Inflammatory macrophage treated with lipopolysaccharide for 1 hour (primary cell): ENCODE measurements around the gene IGSF1.
"Not testable (repeated sequence)": the region's sequence is repeated elsewhere in the genome, so short reads cannot be mapped to it uniquely, and the experiment has no call there.

Experiments
- DNase-seq, 2 donors: peaks; one replicate each; pipeline ENCODE4 v3.0.0-alpha.2; 2020 to 2022

IGSF1 gene

DNA sequence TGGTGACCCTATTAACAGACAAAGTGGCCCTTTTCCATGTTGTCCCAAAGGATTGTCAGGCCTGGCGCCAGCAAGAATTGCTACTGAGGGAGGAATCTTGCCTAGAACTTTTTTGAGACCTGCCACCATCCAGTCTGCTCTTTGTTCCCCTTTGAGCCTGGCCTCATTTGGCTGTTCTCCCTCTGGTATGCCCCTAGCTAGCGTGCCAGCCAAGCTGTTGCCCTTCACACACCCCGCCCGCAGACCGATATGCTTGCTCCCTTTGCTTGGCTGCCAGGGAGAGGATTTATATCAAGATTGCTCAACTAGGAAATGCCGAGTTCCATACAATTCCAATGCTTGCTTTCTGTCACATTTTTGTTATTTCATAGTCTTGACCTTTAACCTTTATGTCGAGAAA, 24.4 kb downstream of the IGSF1 start:
- DNase-seq: no peak

DNA sequence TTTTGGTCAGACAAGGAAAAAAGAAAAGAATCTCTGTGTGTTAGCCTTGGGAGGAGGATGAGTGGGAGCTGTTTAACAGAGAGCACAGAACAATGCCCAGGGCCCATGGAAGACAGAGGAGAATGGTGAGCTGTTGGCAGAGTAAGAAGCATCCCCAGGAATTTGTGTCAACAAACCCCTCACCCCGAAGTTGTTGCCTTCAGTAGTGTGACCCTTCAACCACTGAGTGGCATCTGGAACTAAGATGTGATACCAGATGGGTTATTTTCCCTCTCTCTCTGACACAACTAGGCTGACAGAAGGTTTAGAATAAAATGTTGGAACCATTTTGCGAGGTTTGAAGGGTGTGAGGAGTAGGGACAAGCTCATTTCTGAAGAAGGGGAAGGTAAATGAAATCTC, 25.1 kb downstream of the IGSF1 start:
- DNase-seq: no peak

DNA sequence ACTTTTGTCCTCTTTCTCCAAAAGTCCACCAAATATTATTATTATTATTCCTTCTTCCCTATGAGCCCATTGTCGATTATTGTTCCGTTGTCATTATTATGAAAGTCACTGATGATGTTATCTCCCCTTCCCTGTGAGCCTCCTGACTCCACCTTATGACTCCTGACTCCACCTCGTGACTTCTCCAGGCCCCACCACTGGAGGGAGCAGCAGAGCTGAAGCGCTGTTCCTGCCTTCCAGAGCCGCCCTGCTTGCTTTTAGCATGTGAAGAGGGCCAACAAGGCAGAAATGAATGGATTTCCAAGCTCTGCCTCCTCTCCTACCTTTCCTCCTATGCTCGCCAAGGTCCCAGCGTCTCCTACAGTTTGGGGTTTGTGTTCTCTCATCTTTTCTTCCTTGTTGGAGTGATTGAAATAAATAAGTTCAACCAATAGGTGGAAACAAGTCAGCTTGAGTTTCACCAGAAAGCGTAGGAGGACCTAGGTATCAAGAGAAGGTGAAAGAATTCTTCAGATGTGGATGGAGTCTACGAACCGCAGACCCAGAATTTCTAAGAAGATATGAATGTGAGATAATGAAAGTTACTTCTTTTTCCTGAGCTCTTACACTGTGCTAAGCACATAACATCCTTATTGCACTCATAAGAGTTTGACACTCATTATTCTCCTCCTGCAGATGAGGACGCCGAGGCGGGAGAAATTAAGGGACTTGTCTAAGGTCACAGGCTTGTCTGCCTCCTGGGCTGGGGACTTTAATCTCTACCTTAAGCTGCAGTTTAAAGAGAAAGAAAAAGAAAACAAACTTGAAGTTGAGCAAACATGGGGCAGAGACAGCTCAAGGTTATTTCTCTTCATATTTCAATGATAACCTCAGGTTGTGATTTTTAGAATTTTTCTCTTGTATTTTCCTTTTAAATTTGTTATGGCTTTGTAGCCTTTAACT, 26.1 kb downstream of the IGSF1 start:
- DNase-seq: no peak

DNA sequence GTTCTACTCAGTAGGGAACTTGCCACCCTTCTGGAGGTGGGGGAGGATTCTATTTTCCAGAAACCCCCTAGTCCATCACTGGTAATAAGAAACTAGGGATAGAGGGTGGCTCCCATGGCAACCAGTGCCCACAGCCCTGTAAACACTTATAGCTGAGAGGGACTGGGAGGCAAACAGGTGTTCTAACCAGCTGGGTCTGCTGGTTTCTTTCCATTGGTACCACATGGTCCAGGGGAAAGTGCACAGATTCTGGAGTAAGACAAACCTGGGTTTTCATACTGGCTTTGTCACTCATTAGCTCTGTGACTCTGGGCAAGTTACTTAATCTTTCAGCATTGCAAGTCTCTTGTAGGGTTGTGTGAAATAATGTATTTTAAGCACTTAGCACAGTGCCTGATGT, 26.9 kb downstream of the IGSF1 start:
- DNase-seq: no peak

DNA sequence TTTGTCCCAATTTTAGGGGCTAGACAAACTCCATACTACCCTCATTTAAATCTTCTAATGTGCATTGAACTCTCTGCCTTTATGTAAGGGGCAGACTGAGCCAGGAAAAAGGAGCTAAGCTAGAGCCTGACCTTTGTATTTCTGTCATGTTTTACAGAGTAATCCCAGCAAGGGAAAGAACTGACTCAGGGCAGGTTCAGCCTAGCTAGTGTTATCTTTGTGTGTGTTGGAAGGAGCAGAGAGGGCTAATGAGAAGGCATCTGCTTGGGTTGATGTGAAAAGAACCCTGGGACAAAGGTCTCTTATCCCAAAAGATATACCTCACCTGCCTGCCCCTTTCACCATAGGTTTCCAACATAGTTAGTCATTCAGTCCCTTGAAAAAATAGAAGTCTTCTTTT, 31.7 kb downstream of the IGSF1 start:
- no peak for DNase-seq

DNA sequence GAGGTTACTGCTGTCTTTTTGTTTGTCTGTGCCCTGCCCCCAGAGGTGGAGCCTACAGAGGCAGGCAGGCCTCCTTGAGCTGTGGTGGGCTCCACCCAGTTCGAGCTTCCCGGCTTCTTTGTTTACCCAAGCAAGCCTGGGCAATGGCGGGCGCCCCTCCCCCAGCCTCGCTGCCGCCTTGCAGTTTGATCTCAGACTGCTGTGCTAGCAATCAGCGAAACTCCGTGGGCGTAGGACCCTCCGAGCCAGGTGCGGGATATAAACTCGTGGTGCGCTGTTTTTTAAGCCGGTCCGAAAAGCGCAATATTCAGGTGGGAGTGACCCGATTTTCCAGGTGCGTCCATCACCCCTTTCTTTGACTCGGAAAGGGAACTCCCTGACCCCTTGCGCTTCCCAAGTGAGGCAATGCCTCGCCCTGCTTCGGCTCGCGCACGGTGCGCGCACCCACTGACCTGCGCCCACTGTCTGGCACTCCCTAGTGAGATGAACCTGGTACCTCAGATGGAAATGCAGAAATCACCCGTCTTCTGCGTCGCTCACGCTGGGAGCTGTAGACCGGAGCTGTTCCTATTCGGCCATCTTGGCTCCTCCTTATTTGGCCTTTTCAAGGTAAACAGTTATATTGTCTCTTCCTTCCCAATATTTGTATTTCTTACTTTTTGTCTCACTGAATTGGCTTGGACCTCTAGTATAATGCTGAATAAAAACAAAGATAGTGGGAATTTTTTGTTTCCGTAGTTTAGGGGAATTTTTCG, 37.9 kb downstream of the IGSF1 start:
- not testable (repeated sequence) for DNase-seq

DNA sequence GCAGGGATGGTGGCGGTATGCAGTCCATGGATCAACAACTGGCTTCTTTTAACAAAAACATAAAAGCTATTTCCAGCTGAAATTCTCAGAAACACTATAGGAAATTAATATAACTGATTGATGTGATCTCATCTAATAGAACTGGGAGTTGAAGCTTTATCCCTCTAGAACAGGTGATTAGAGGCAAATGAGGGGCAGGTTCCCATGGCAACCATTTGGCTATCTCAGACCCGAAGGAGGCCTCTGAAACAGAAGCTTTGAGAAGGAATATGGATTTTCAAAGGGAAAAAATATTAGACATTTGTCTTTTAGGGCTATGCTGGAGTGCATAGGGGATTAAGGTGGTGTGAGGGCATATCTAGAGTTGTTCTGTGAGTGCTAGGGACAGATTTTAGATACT, 50.0 kb downstream of the IGSF1 start:
- no peak for DNase-seq

DNA sequence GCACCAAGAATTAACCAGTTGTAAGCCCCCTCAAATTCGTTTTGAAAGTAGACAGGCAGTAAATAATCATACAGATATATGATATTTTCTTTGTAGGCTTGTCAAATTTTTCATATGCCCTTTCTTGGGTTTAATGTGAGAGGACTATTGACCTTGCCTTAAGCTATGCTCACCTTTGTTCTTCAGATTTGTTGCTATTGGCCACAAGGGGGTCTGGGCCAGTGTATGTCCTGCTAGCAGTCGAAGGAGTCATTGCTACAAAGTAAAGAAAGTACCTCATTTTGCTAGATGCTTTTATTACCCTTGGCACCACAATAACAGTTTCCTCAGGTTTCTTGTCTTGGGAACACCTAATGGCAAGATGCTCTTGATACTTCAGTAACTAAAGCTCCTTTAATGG, 51.7 kb downstream of the IGSF1 start:
- no peak for DNase-seq

DNA sequence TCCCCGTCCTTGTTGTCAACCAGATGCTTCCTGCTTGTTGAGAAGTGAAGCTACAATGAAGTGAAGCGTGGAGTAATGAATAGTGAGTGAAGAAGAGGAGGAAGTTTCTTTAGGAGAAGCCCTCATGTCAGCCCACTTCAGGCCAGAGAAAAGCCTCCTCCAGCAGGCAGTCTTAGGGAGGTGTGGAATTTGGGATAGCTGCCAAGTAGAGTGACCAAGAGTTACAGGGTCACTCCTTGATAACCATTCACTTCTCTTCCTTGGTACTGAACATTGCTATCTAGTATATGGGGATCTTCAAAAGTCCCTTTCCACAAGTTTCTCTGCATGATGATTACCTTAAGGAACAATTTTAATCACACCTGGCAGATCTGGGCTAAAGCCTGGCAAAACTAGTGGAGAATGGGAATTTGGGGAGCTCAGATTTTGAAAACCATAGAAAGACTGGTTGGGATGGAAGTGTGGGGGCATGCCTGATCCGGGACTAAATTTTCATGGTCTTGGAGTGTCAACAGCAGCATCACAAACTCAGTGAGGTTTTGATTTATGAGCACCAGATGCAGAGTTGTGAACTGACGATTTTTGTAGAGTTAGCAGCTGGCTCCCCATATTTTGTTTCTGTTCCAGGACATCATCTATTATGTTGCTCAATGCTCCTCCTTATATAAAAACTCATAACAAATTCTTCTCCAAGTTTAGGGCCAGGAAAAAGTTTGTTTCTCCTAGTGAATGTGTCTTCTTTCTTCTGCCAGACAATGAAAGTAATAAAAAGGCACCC, 53.1 kb downstream of the IGSF1 start:
- DNase-seq: no peak

DNA sequence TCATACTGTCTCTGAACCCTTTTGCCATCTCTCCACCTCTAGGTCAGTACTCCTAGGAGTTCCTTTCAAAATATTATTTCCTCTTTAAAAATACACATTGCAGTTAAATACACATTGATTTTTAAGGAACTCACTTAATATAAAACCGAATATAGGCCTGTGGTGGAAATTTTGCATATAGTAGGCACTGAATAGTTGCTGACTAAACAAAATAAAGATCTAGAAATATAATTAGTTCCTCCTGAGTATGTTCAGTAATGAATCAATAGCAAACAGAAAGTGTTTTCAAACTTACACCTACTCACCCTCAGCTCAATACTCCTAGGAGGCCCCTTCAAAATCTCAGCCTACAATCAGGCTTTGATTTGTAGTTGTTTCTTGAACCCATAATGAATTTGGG, 61.5 kb downstream of the IGSF1 start:
- DNase-seq: no peak

DNA sequence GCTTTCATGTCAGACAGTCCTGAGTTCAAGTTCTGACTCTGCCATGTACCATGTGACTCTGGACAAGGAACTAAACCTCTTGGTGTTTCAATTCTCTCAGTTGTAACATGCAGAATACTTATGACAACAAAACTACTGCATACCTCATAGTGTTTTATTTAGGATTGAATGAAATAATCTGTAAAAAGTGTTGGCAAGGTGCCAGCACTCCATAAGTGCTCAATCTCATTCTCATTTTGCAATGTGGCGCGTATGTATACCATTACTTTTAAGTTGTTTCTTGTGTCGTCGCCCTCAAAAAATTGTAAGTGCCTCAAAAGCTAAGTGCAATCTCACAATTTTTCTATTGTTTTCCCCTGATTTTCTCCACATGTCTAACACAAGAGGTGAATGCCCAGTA, 62.5 kb downstream of the IGSF1 start:
- DNase-seq: no peak

DNA sequence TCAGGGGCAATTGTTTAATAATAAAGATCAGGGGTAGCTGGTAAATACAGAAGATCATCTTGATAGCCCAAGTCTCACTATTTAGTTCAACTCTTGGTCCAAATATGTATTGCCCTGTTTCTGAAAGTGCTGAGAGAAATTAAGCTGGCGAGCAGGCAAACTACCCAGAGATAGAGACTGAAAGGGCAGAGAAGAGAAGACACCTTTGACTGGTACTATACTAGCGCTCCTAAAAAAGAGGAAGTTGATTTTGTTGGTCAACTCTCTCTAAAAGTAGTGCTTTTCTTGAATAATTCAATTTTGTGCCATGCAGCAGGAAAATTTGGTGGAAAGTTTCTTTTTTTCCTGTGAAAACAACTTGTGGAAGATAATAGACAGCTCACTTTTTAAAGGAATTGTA, 64.0 kb downstream of the IGSF1 start:
- DNase-seq: no peak
